Hematopoietic multipotent progenitor cell treated with erythropoietin and hydrocortisone succinate and interleukin-3 and kit ligand, for 6 days (in vitro differentiated cells): Measurements from ENCODE around the gene SMDT1.
"Not testable (repeated sequence)": the region's sequence is repeated elsewhere in the genome, so short reads cannot be mapped to it uniquely, and the experiment has no call there.

Experiments used
- DNase-seq: peaks from one replicate; pipeline ENCODE4 v3.0.0-alpha.2; 2015

SMDT1 gene

GRCh38 chr22:42071508-42071907 is 8.0 kb upstream of the SMDT1 start:
- not testable (repeated sequence) for DNase-seq

GRCh38 chr22:42072606-42073330 is 6.7 kb upstream of the SMDT1 start:
- DNase-seq = peak; percentile 71

GRCh38 chr22:42073621-42074041 is 5.9 kb upstream of the SMDT1 start:
- DNase-seq = no peak

DNA sequence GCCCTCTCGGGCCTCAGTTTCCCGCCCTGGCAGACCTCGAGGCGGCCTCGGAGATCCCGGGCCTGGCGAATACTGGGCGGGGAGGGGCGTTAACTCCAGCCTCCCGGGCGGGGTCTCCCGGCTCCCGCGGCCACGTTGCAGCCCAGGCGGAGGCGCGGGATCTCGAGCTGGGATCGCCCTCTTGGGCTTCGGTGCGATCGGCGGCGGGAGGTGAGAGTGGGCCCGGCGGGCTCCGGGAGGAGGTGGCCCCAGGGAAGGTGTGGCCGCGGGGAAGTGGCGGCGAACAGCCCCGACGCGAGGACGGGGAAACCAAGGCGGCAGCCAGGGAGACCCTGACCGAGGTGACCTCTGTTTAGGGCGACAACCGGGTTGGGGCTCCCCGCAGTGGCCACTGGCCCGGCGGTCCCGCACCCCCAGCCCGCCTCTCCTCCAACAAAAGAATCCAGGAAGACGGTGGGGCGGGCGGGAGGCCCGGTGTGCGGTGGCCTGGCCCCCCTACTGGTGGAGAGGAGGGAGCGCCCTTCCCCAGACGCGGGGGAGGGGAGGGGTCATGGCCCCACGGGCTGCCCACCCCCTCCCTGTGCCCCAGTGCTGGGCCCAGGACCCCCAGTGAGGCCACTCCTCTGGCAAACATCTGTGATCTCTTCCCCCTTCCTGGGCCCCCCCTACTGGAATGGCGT is 5.2 kb upstream of the SMDT1 start, which contains the start of gene PHETA2:
Gene PHETA2 (plus strand): TSS at position 117 of the 680 bp plus-strand sequence. CDS start 3,046 bp downstream, outside the sequence.
- DNase-seq = peak; percentile 60

DNA sequence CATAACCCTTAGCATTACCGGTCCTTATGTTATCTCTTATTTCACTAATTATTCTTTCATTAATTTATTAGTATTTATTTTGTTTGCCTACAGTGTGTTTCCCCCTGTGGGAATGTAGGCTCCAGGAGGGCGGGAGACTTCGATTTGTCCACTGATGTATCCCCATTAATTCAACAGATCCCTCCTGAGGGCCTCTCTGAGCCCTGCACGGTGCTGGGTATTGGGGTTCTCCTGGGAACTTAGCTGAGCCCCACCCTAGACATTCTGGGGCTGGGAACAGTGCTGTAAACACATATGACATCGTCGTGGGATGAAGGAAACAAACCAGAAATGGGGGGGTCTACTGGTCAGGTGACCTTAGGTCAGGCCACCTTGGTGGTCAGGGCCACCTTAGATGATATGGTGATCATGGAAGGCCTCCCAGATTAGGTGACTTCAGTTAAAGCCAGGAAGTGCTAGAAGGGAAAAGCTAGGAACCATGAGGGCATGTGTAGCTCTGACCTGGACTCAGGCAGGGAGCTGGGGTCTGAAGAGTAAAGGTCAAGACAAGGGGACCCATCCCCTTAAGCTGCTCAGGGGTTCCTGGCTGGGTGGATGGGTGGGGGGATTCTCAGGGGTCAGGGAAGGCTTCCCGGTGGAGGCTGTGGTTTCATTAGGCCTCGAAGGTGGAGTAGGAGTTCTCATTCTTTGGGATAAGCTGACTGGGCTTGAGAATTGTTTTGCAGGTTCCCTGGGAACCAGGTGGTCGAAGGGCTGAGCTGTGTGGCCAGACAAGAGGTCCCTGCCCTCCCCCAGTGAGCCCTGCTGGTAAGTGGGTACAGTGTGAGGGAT is 4.4 kb upstream of the SMDT1 start:
- DNase-seq = no peak

DNA sequence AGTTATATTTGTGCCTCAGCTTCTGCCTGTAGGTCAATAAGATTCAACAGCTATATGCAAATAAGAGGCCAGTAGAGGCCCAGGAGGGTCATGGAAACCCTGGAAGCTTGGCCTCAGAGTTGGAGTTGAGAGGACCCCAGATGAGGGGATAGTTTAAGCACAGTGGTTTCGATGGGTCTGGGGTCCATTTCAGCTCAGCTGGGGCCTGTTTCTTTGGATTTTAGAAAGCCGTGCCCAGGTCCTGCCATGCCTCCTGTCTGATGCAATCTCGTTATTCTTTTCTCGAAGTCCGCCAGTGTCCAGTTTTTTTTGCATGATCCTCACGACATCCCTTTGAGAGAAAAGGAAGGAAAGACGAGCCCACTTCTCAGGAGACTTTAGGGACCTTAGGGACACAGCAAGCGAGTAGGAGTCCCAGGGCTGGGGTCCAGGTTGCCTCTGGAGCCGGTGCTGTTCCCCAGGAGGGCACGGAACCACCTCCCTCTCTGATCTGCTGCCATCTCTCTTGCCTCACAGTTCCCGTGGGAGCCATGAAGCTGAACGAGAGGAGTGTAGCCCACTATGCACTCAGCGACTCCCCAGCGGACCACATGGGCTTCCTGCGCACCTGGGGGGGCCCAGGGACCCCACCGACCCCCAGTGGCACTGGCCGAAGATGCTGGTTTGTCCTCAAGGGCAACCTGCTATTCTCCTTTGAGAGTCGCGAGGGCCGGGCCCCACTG is 2.6 kb upstream of the SMDT1 start:
- no peak for DNase-seq

GRCh38 chr22:42077486-42078125 is 1.9 kb upstream of the SMDT1 start:
- no peak for DNase-seq

- no peak for DNase-seq
Measured at GRCh38 chr22:42078469-42079318, 806 bp upstream of the SMDT1 start.

DNA sequence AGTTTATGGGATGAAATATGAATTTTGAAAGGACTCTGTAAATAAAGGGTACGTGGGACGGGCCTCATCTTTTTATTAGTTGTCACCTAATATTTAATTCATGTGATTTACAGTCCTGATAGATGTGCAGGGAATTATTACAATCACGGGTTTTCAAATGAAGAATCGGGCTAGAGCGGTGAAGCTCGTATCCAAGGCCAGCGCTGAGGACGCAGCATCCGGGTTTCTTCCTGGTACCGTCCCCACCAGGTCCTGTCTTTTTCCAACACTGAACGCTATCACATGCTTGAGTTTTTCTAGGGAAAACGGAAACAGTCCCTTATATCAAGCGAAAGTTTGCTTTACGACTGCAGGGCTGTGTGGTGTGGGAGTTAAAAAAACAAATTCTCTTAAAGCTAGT is 787 bp downstream of the SMDT1 start:
- peak; percentile 44 for DNase-seq

- DNase-seq = no peak
Measured at GRCh38 chr22:42083119-42083518, 3.6 kb downstream of the SMDT1 start.

- no peak for DNase-seq
Measured at GRCh38 chr22:42084874-42085273, 5.4 kb downstream of the SMDT1 start.

DNA sequence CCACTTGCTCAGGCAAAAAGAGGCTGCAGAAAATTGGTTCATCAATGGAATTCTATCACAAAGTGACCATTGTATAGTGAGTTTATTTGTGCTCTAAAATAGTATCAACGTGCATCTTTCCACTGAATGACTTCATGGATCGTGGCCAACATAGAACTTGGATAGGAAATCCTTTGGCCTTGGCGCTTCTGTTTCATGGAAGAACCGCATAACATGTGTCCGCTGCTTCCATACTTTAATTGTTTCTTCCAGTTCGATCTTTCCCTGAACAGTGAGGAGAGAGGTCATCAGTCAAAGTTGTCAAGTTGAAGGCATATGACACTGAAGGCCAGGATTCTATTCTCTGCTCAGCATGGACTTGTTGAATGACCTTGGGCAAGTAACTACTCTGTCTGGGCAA is 6.6 kb downstream of the SMDT1 start:
- DNase-seq = no peak

DNA sequence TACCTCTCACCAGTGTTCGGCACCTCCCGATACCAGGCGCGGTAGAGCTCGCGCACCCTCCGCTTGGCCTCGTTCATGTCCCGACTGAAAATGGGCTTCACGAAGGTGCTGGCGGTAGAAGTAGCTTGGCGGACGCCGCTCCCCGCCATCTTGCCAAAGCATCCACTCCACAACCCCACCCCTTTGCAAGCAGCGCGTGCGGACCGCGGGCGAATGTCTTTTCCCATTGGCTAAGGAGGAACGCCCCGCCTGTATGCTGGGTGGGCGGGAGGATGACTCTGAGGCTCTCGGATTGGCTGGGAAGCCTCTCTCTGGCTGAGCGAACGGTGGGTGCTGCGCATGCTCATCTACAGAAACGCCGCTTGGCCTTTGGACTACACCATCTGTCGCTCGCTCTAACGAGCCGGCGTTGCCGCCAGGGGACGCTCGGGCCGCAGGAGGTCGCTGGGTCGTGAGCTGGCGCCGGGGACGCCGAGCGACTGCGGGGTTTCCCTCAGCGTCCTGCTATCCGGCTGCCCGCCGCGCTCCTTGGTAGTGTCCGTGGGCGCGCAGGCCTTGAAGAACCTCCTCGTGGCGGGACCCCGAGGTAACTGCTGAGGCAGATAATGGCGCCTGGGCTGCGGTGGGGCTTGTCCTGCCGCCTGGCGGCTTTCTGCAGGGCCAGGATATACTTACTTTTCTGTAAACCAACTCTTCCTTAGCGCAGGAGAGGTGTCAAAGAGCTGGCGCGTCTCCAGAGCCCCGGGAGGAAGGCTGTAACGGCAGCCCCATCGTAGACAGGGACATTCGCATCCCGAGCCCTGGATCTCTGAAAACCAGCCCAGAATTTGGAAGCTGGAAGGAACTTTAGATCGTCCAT is 11.3 kb downstream of the SMDT1 start, which contains the start of gene NDUFA6:
Gene NDUFA6 (minus strand): TSS at position 177 of the 859 bp plus-strand sequence. CDS start 28 bp downstream, at position 149.
- peak; percentile 99 for DNase-seq

DNA sequence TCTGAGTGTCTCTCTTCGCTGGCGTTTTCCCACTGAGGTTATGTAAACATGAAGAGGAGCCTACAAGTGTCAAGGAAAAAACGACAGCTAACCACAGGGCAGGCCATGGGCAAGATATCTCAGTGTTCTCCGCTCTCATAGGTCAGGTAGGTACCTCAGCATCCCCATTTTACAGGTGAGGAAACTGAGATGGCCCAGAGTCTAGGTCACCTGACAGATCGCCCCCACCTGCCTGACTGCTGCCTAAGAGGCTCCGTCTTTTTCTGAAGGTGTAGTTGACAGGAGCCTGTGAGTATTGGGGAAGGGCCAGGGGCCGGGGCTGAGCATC is 11.9 kb downstream of the SMDT1 start:
- no peak for DNase-seq

GRCh38 chr22:42101199-42101598 is 21.7 kb downstream of the SMDT1 start:
- no peak for DNase-seq

GRCh38 chr22:42104332-42104860 is 24.9 kb downstream of the SMDT1 start:
- not testable (repeated sequence) for DNase-seq

DNA sequence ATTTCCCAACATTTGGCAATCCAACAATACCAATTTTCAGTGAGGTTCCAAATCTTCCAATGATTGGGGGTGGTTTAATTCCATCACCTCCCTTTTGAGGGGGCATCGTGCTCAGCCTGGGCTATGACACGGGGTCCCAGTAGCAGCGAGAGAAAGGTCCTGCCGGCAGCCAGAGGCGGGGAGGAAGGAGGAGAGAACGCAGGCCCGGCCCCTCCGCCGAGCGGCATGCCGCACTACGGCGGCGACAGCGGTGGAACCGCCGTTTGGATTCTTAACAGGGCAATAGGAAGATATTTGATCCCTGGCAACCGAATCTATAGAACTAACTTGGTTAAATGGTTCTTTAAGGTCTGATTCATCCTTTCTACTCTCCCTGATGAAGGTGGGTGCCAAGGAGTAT is 29.3 kb downstream of the SMDT1 start:
- no peak for DNase-seq

DNA sequence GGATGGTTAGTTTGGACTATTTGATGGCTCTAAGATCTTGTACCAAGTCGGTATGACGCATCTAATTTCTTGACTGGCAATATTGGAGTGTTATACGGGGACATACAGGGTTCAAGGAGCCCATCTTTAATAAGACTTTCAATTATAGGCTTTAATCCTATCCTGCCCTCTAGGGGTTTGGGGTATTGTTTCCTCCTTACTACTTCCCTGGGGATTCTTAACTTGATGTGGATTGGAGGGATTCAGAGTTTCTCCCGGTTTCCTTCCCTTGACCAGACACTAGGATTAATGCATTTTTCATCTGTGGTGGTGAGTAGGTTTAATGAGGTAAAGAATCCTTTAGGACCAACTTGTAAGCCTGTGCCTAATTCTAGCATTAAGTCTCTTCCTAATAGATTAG is 32.3 kb downstream of the SMDT1 start:
- DNase-seq = no peak

GRCh38 chr22:42112793-42113192 is 33.3 kb downstream of the SMDT1 start:
- DNase-seq = peak; percentile 50

DNA sequence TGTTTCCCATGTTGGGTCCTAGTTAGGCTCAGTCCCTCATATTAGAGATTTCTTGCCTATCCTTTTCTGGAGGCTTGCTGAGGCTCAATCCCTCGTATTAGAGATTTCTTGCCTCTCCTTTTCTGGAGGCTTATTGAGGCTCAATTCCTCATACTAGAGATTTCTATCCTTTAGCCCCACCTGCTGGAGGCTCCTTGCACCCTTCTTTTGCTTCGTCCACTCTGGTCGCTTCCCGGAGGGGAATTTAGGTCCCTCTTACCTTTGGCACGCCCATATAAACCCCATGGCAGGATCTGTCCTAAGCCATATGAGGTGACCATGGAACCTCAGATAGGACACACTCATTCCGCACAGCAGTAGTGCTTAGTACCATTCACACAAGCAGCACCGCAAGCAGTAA is 35.2 kb downstream of the SMDT1 start:
- peak; percentile 69 for DNase-seq
